ENCODE measurements around the gene KIF19.
"Not testable (repeated sequence)": the region's sequence is repeated elsewhere in the genome, so short reads cannot be mapped to it uniquely, and the experiment has no call there.

The KIF19 gene

DNA sequence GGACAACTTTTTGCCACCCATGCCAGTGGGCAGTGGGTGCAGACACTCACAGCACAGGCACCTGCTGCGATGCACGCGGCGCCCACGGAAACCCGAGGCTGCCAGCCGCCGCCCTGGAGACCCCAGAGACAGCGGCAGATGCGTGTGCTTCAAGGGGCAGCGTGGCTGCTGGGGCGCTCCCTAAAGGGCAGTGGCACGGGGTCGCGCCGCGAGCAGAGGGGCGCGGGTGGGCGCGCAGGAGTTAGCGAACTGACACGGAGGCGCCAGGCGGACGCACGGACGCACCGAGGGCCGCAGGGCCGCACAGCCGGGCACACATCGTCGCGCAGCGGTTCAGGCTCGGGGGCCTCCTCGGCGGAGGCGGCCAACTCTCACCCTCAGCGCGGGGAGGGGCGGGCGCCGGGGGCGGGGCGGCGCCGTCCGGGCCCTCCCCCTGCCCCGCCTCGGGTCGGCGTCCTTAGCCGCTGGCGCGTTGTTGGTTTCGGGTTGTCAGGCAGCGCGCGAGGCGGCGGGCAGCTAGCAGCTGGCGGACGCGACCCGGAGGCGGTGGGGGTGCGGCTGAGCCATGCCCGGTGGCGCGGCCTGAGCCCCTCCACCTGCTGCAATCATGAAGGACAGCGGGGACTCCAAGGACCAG lies at the start of gene KIF19:
KIF19 (plus strand) TSS at position 484 of the 637 bp plus-strand sequence; CDS start at position 608, 124 bp downstream.
- no peak for DNase-seq

- no peak for DNase-seq
These were observed 49.5 kb upstream of the KIF19 start for GRCh38 chr17:74276541-74277009.

DNA sequence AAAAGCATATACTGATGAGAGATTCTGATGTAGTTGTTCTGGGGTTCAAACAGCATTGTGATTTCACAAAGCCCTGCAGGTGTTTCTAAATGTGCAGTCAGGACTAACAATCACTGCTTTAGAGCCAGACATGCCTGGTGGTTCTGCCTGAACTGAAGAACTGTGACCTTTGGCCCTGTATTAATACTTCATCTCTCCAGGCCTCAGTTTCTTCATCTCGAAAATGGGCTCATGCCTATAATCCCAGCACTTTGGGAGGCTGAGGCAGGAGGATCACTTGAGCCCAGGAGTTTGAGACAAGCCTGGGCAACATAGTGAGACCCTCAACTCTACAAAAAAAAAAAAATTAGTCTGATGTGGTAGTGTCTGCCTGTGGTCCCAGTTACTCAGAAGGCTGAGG lies 48.1 kb upstream of the KIF19 start:
- no peak for DNase-seq

DNA sequence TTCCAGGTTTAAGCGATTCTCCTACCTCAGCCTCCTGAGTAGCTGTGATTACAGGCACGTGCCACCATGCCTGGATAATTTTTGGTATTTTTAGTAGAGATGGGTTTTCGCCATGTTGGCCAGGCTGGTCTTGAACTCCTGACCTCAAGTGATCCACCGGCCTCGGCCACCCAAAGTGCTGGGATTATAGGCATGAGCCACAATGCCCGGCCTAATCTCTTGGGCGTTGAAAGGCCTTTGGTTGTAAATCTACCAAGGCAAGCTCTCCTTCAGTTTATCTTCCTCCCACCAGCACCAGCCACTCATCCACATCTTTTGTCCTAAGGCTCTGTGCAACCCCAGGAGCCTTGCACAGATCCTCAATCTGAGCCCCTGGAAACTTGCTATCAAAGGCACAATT lies 46.4 kb upstream of the KIF19 start:
- DNase-seq, result not testable (repeated sequence)

GRCh38 chr17:74280093-74280513 lies 45.9 kb upstream of the KIF19 start:
- DNase-seq, result no peak

GRCh38 chr17:74281799-74282198 lies 44.2 kb upstream of the KIF19 start:
- DNase-seq, result no peak

DNA sequence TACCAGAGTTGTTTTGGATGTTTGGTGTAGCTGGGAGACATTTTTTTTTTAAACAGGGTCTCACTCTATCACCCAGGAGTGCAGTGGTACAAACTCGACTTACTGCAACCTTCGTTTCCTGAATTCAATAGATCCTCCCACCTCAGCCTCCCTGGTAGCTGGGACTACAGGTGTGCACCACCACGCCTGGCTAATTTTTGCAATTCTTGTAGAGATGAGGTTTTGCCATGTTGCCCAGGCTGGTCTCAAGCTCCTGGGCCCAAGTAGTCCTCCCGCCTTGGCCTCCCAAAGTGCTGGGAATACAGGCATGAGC lies 43.8 kb upstream of the KIF19 start:
- DNase-seq, result not testable (repeated sequence)

GRCh38 chr17:74282587-74283370 lies 43.2 kb upstream of the KIF19 start:
- DNase-seq, result no peak

DNA sequence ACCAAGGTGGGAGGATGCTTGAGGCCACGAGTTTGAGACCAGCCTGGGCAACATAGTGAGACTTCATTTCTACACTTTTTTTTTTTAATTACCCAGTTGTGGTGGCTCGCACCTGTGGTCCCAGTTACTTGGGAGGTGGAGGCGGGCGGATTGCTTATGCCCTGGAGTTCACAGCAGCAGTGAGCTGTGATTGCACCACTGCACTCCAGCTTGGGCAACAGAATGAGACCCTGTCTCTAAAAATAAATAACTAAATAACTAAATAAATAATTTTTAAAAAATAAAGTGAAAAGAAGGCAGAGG lies 42.7 kb upstream of the KIF19 start:
- no peak for DNase-seq

- DNase-seq, result no peak
These were observed 38.9 kb upstream of the KIF19 start for GRCh38 chr17:74287031-74287602.

DNA sequence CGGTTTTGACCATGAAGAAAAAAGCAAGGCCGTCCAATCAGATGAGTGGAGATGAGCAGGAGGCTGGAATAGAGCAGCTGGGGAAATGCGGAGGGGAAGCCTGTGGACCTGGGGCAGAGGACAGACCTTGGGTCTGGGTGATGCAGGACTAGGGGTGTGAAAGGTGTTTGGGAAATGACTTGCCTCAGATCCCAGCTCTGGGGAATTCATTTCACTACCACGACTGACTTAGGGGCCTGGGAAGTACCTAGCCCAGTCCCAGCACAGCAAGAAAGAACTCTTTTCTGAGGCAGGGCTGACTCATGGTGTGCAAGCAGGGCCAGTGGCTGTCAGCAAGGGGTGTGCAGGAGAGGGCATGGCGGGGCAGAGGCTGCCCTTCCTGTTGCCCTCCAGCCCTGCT lies 37.2 kb upstream of the KIF19 start:
- no peak for DNase-seq

- DNase-seq, result no peak
These were observed 36.3 kb upstream of the KIF19 start for GRCh38 chr17:74289688-74290087.

- no peak for DNase-seq
These were observed 35.7 kb upstream of the KIF19 start for GRCh38 chr17:74290340-74290739.

GRCh38 chr17:74292495-74292894 lies 33.5 kb upstream of the KIF19 start:
- DNase-seq, result no peak

GRCh38 chr17:74295625-74296547 lies 30.1 kb upstream of the KIF19 start:
- DNase-seq, result no peak

GRCh38 chr17:74296548-74296936 lies 29.5 kb upstream of the KIF19 start:
- DNase-seq, result peak; percentile 60

DNA sequence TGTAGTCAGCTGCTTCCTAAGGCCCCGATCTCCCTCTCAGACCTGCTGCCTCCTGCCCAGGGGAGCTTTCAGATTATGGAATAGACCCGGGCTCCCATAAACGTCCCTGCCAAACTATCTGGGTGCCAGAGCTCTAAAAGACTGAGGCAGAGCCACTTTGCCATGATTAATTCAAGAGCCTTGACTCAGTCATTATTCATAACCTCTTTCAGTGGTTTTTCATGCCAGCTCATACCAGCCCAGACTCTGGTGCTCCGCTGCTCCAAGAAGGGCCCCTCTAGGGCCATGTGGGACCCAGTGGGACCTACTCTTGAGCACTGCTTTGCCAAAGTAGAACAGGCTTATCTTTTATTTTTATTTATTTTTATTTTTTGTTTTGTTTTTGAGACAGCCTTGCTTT lies 28.1 kb upstream of the KIF19 start:
- DNase-seq, result no peak

DNA sequence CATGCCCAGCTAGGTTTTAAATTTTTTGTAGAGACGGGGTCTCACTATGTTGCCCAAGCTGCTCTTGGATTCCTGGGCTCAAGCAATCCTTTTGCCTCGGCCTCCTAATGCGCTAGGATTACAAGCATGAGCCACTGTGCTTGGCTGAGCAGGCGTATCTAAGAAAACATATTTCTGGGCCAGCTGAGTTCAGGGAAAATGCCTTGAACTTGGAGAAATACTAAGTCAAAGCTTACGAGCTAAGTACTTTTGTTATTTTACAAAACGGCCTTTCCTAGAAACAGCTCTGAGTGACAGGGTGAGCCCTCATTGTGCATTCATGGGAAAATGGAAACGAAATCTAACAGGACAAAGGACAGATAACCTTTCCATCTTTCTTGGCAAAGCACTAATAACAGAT lies 27.2 kb upstream of the KIF19 start:
- DNase-seq, result no peak

DNA sequence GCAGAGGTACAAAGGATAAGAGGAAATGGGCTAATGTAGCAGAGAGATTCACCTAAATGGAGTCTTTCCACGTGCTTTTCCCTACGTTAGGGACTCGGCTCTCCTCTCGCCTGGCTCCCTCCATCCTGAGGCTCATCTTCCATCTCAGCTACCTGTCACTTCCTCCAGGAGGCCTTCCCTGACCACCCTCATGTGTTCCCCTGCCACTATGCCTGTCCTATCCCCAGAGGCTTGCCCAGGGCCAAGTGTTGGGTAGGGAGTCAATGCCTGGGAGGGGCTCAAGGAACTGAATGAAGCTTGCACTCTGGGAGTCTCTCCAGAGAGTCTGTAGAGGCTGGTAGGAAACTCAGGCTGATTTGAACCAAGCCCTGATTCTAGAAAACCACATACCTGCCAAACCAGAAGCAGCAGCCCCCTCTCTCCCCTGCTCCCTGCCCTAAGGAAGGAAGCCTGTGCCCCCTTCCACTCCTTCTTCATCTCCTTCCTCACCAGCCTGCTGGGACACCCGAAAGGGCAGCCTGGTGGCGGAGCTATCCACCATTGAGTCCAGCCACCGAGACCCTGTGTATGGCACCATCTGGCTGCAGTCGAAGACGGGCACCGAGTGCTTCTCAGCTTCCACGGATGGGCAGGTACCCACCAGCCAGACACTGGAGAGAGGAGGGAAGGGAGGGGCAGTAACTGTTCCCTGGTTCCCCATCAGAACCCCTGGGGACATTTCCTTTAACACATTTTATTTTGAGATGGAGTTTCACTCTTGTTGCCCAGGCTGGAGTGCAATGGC lies 26.6 kb upstream of the KIF19 start:
- no peak for DNase-seq

DNA sequence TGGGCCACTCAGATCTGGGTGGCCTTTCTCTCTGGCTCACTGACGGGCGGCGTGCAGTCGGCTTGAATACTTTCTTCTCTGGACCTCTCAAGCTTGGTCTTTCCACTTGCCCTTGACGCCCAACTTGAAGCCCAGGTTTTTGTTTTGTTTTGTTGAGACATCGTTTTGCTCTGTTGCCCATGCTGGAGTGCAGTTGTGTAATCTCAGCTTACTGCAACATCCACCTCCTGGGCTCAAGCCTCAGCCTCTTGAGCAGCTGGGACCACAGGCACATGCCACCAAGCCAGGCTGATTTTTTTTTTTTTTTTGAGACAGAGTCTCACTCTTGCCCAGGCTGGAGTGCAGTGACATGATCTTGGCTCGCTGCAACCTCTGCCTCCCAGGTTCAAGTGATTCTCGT lies 22.7 kb upstream of the KIF19 start:
- no peak for DNase-seq

GRCh38 chr17:74304184-74304583 lies 21.8 kb upstream of the KIF19 start:
- DNase-seq, result no peak

DNA sequence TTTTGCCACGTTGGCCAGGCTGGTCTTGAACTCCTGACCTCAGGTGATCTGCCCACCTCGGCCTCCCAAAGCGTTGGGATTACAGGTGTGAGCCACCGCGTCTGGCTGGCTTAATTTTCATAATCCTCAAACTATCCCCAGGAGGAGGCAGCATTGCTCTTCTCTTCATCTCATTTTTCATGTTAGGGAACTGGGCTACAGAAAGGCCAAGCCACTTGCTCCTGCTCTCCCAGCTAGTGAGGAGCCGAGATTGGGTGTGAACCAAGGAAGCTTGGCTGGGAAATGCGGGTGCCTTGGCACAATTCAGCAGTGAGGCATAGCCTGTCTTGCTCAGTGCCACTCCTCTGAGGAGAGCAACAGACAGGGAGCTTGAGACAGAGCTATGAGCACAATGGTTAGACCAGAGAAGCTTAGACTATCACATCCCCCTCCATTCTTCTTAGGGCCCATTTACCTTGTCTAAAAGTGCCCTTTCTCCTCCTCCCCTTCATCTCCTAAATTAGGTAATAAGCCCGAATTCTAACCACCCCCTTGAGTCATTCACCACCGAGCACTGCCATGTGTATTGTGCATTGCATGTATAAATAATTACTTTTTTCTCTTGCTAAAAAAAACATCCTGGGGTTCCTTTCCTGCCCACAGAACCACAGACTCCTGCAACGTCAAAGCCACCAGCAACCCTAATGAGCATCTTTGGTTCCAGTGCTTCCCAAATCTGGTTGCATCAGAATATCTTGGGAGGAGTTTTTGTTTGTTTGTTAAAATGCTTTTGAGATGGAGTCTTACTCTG lies 20.0 kb upstream of the KIF19 start:
- DNase-seq, result peak; percentile 70

All from NCI-H1694 treated with DMSO at 0.1 percent for 48 hours (cell line).